GM06990 (cell line): Measurements from ENCODE around the gene DTWD2.

Experiments used
- DNase-seq: peaks from one replicate; pipeline ENCODE4 v3.0.0-alpha.2; 2011; ENCODE audit not compliant: insufficient read length; ENCODE audit errors: extremely low read depth
- H3K27me3 ChIP-seq: replicated peaks from 2 replicates; pipeline ENCODE4 v1.6.0; 2011; ENCODE audit warnings: low read length; ENCODE audit not compliant: control insufficient read depth, insufficient read depth
- H3K36me3 ChIP-seq: 2 replicates; pipeline ENCODE4 v1.5.1; 2011; ENCODE audit warnings: low read length; ENCODE audit not compliant: control insufficient read depth, insufficient read depth
- H3K4me3 ChIP-seq: replicated peaks from 2 replicates; pipeline ENCODE4 v1.5.1; 2011; ENCODE audit warnings: low read depth, mild to moderate bottlenecking, control low read depth, low read length
- TF ChIP-seq, protein P1 (sequence below): IDR thresholded peaks from 2 replicates; pipeline ENCODE4 v1.5.1; 2011; ENCODE audit warnings: low read length, control low read depth, mild to moderate bottlenecking, inconsistent platforms; ENCODE audit not compliant: insufficient read depth, poor library complexity, severe bottlenecking

DTWD2 gene

DNA sequence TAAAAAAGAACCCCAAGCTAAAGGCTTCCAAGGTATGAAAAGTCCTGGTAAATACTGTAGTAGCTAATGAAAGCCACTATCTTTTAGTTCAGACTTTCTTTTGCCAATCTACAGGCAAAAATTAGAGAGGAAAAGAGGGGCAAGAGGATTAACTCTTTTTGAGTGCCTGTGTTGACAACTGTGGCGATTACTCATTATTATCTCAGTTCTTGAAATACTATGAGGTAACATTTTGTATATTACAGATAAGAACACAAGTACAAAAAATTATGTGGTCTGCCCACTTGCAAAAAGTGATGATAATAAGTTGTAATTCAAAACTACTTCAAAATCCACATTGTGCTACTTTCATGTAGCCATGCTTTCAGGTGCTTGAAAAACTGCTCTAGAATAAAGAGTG is 144.0 kb downstream of the DTWD2 start:
- TF ChIP-seq, protein P1, sequence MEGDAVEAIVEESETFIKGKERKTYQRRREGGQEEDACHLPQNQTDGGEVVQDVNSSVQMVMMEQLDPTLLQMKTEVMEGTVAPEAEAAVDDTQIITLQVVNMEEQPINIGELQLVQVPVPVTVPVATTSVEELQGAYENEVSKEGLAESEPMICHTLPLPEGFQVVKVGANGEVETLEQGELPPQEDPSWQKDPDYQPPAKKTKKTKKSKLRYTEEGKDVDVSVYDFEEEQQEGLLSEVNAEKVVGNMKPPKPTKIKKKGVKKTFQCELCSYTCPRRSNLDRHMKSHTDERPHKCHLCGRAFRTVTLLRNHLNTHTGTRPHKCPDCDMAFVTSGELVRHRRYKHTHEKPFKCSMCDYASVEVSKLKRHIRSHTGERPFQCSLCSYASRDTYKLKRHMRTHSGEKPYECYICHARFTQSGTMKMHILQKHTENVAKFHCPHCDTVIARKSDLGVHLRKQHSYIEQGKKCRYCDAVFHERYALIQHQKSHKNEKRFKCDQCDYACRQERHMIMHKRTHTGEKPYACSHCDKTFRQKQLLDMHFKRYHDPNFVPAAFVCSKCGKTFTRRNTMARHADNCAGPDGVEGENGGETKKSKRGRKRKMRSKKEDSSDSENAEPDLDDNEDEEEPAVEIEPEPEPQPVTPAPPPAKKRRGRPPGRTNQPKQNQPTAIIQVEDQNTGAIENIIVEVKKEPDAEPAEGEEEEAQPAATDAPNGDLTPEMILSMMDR: no peak
- H3K4me3 ChIP-seq: no peak overlapping the region
- no peaks in the 10 kb centered on the region for H3K27me3 ChIP-seq
- DNase-seq: no peak
- no peaks in the 10 kb centered on the region for H3K36me3 ChIP-seq

DNA sequence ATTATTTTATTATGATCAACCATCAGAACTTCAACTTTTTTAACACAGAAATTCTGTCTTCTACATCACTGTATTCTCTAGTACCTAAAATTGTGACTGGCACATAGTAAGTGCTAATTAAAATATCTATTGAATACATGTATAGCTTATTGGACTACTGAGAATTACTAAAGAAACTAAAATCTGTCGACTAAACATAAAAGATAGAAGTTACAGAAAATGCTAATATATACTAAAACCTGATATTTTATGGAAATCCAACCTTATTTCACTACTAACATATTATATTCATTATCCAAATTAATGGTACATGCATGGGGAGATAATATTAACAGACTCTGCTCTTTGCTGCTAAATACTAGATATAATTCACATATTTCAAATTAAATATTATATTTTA is 153.6 kb downstream of the DTWD2 start:
- H3K27me3 ChIP-seq: no peaks in the 10 kb centered on the region
- no peaks in the 10 kb centered on the region for H3K36me3 ChIP-seq
- TF ChIP-seq, protein P1: no peak
- H3K4me3 ChIP-seq: no peak overlapping the region
- no peak for DNase-seq

DNA sequence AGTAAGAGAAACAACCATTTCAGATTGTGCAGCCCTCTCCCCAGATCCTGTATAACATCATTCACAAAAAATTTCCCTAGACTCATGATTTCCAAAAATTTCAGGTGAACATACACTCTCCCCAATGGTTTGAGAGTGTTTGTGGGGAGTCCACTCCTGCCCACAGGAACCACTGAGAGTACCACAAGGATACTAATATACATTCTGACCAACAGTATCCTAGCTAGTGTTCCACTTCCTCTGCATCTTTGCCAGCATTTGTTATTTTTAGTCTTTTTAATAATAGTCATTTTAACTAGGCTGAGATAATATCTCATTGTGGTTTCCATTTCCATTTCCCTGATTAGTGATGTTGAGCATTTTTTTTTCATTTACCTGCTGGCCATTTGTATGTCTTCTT is 155.4 kb downstream of the DTWD2 start:
- no peak for DNase-seq
- H3K36me3 ChIP-seq: no peaks in the 10 kb centered on the region
- no peaks in the 10 kb centered on the region for H3K27me3 ChIP-seq
- TF ChIP-seq, protein P1: no peak
- H3K4me3 ChIP-seq: no peak overlapping the region

DNA sequence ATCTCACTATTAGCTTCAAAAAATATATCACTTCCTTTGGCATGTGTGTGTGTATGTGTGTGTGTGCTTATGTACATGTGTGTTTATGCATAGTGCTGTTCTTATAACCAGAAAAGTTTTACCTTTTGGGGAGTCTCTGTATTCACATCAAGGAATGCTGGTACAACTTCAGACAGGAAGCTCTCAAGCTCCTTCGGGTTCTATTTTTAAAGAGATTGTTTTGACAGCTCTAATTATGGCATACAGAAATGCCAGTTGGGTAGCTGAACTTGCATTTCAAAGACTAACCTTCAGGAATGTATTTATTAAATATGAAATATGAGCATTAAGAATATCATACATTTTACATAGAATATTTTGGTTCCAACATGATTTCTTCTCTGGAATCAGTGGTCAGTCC is 163.1 kb downstream of the DTWD2 start:
- no peak overlapping the region for H3K4me3 ChIP-seq
- no peaks in the 10 kb centered on the region for H3K36me3 ChIP-seq
- no peak for DNase-seq
- TF ChIP-seq, protein P1: no peak
- H3K27me3 ChIP-seq: no peaks in the 10 kb centered on the region

DNA sequence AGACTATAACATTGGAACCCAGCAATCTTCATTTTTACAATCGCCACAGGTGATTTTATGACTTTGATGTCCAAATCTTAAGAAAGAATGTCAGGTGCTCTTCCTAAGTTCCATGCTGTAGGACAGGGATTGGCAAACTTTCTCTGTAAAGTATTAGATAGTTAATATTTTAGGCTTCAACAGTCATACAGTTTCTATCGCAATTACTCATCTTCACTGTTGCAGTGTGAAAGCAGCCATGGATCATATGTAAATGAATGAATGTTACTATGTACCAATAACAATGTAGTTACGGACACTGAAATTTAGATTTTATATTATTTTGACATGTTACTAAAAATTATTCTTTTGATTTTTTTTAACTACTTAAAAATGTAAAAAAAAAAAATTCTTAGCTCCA is 169.7 kb downstream of the DTWD2 start:
- H3K4me3 ChIP-seq: no peak overlapping the region
- DNase-seq: no peak
- no peaks in the 10 kb centered on the region for H3K27me3 ChIP-seq
- H3K36me3 ChIP-seq: no peaks in the 10 kb centered on the region
- TF ChIP-seq, protein P1: no peak

DNA sequence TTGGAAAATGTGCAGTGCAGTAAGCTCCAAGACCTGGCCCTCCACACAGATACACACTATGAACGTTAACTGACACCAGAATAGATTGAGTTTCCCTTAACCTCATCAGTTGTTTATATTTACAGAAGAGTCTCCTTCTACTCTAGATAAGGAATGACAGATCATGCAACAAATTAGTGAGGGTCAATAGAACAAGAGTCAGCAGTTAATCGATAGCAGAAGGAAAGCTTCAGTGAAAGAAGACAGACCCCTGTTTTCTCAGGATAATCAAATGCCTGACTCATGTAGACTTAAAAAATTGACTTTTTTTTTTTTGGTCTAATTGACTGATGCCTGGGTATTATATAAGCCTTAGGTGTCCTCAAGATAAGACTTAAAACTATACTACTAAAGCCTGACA is 179.9 kb downstream of the DTWD2 start:
- TF ChIP-seq, protein P1: no peak
- no peak for DNase-seq
- Histone ChIP-seq H3K36me3 (no peaks in the 10 kb centered on the region), H3K27me3 (no peaks in the 10 kb centered on the region), H3K4me3 (no peak overlapping the region)
